Measurements from ENCODE around the gene KLF2.
"Not testable (repeated sequence)": the region's sequence is repeated elsewhere in the genome, so short reads cannot be mapped to it uniquely, and the experiment has no call there.

The KLF2 gene

GRCh38 chr19:16297575-16298178, 26.9 kb upstream of the KLF2 start:
- DNase-seq (ENCODE audit: low spot score) = no peak
- Histone ChIP-seq H3K4me3 (no peak overlapping the region), H3K27ac (no peak overlapping the region)
- no peak for TF ChIP-seq CTCF (IDR thresholded peaks at IDR 0.05)

GRCh38 chr19:16298334-16298733, 26.3 kb upstream of the KLF2 start:
- no peak overlapping the region for H3K4me3 ChIP-seq
- TF ChIP-seq CTCF (IDR thresholded peaks at IDR 0.05) = no peak
- H3K27ac ChIP-seq = no peak overlapping the region
- no peak for DNase-seq (ENCODE audit: low spot score)

GRCh38 chr19:16301999-16302694, 22.5 kb upstream of the KLF2 start:
- no peak overlapping the region for H3K4me3 ChIP-seq
- H3K27ac ChIP-seq = no peak overlapping the region
- no peak for TF ChIP-seq CTCF (IDR thresholded peaks at IDR 0.05)
- no peak for DNase-seq (ENCODE audit: low spot score)

GRCh38 chr19:16303755-16304154, 20.9 kb upstream of the KLF2 start:
- H3K4me3 ChIP-seq = no peak overlapping the region
- no peak for TF ChIP-seq CTCF (IDR thresholded peaks at IDR 0.05)
- DNase-seq (ENCODE audit: low spot score) = no peak
- H3K27ac ChIP-seq = no peak overlapping the region

- H3K4me3 ChIP-seq; DNase-seq (ENCODE audit: low spot score); H3K27ac ChIP-seq: not testable (repeated sequence)
These were observed 20.1 kb upstream of the KLF2 start for GRCh38 chr19:16304511-16304910.

- DNase-seq (ENCODE audit: low spot score); H3K27ac ChIP-seq: not testable (repeated sequence)
These were observed 19.6 kb upstream of the KLF2 start for GRCh38 chr19:16305060-16305459.

GRCh38 chr19:16306728-16307402, 17.8 kb upstream of the KLF2 start:
- Histone ChIP-seq H3K4me3 (no peak overlapping the region), H3K27ac (no peak overlapping the region)
- no peak for DNase-seq (ENCODE audit: low spot score)
- no peak for TF ChIP-seq CTCF (IDR thresholded peaks at IDR 0.05)

More at GRCh38 chr19:16305060-16305459, 19.6 kb upstream of the KLF2 start:
- not testable (repeated sequence) for H3K4me3 ChIP-seq

GRCh38 chr19:16308081-16308480, 16.5 kb upstream of the KLF2 start:
- Histone ChIP-seq H3K27ac (no peak overlapping the region), H3K4me3 (no peak overlapping the region)
- no peak for DNase-seq (ENCODE audit: low spot score)
- no peak for TF ChIP-seq CTCF (IDR thresholded peaks at IDR 0.05)

Data from coronary artery (tissue), 2 donors.